GM21737 (cell line): ENCODE data around the gene UGT1A6.
"Not testable (repeated sequence)": the region's sequence is repeated elsewhere in the genome, so short reads cannot be mapped to it uniquely, and the experiment has no call there.

Experiments used
- ATAC-seq: cut with Tn5 transposase; IDR thresholded peaks from one replicate; pipeline ENCODE4 v1.9.1; 2021; ENCODE audit warnings: mild to moderate bottlenecking, moderate library complexity; ENCODE audit not compliant: unreplicated experiment

Gene UGT1A6

DNA sequence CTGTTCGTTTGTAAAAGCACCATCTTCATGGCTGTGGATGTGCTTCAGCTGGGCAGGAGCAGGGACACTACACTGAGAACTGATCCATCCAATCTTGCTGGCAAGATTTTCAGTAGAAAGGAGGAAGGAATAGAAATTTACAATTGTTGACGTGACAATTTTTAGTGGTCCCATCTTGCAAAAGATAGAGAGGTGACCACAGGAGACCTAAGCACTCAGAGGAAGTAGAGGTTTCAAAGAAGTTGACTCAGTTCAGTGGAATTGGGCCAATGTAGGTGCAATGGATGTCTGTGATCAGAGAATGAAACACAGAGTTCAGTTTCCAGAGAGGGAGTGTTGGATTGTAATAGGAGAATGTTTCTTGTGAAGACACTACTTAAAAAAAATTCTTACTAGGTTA lies 21.4 kb downstream of the UGT1A6 start:
- ATAC-seq, result no peak

DNA sequence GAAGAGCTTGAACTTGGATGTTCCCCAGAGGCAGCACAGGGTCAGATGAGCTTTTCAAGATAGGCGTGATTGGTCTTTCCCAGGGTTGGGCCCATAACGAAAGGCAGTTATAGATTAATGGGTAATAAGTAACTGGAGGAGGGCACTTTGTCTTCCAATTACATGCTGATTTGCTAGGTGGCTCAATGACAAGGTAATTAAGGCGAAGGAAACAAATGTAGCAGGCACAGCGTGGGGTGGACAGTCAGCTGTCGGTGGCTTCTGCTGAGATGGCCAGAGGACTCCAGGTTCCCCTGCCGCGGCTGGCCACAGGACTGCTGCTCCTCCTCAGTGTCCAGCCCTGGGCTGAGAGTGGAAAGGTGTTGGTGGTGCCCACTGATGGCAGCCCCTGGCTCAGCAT lies 25.9 kb downstream of the UGT1A6 start, which contains the start of gene UGT1A4:
TSS of gene UGT1A4 (plus strand) at position 185 of the 400 bp plus-strand sequence. CDS start at position 270, 85 bp downstream.
- no peak for ATAC-seq

DNA sequence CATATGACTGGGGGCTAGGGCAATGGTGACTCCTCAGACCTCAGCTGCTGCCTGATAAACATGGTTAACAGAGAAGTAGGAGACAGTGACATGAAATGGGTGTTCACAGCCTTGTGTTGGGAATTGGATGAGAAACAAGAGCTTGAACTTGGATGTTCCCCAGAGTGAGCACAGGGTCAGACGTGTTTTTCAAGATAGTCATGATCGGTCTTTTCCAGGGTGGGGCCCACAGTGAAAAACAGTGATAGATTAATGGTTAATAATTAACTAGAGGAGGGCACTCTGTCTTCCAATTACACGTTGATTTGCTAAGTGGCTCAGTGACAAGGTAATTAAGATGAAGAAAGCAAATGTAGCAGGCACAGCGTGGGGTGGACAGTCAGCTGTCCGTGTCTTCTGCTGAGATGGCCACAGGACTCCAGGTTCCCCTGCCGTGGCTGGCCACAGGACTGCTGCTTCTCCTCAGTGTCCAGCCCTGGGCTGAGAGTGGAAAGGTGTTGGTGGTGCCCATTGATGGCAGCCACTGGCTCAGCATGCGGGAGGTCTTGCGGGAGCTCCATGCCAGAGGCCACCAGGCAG lies 36.1 kb downstream of the UGT1A6 start, which contains the start of gene UGT1A3:
TSS of gene UGT1A3 (plus strand) at position 320 of the 579 bp plus-strand sequence. CDS start at position 405, 85 bp downstream.
- no peak for ATAC-seq

DNA sequence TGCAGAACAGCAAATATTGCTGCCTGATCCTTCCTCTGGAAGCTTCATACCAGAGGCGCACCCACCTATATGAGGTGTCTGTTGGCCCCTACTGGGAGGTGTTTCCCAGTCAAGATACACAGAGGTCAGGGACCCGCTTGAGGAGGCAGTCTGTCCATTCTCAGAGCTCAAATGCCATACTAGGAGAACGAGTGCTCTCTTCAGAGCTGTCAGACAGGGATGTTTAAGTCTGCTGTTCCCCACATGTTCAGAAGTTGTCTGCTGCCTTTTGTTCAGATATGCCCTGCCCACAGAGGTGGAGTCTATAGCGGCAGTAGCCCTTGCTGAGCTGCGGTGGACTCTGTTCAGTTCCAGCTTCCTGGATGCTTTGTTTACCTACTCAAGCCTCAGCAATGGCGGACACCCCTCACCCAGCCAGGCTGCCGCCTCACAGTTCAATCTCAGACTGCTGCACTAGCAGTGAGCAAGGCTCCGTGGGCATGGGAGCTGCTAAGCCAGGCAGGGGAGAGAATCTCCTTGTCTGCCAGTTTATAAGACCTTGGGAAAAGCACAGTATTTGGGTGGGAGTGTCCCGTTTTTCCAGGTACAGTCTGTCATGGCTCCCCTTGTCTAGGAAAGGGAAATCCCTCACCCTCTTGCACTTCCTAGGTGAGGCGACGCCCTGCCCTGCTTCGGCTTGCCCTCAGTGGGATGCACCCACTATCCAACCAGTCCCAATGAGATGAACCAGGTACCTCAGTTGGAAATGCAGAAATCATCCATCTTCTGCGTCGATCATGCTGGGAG lies 44.4 kb downstream of the UGT1A6 start:
- not testable (repeated sequence) for ATAC-seq

DNA sequence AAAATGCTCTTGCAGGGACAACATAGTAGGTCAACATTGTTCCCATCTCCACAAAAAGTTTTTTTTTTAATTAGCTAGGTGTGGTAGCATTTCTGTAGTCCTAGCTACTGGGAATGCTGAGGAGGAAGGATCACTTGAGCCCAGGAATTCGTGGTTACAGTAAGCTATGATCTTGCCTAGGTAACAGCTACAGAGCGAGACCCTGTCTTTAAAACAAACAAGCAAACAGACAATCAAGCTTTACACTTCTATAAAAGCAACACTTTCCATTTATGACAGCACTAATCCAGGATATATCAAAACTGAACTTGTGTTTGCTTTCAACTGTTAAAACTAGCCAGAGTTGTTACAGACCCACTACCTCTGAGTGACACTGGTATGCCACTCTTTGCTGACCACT lies 48.2 kb downstream of the UGT1A6 start:
- no peak for ATAC-seq

DNA sequence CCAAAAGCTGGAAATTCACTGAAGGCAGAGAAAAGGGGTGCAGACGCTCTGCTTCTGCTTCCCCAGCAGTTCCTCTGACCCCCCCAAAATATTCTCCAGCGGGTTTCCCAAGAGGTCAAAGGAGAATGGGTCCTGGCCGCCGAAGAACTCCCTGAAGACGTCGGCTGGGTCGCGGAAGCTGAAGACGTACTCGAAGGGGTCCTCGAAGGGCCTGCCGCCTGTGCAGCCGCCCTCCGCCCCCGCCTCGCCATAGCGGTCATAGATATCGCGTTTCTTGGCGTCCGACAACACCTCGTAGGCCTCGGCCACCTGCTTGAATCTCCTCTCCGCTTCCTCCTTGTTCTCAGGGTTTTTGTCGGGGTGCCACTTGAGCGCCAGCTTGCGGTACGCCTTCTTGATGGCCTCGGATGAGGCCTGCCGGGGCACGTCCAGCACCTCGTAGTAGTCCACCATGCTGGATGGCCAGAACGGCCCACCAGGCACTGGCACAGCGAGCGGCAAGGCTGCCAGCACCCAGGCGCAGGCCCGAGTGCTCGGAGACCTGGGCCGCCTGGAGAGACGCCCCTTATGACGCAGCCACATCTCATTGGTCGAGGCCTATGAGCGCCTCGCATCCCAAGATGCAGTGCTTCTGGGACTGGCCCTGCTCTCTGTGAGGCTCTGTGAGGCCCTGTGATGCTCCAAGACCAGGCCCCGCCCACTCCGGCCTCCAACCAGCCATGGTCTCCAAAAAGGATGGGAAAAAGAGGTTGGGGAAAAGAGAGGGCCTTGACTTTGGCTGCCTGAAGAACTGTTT lies 51.0 kb downstream of the UGT1A6 start:
- no peak for ATAC-seq

DNA sequence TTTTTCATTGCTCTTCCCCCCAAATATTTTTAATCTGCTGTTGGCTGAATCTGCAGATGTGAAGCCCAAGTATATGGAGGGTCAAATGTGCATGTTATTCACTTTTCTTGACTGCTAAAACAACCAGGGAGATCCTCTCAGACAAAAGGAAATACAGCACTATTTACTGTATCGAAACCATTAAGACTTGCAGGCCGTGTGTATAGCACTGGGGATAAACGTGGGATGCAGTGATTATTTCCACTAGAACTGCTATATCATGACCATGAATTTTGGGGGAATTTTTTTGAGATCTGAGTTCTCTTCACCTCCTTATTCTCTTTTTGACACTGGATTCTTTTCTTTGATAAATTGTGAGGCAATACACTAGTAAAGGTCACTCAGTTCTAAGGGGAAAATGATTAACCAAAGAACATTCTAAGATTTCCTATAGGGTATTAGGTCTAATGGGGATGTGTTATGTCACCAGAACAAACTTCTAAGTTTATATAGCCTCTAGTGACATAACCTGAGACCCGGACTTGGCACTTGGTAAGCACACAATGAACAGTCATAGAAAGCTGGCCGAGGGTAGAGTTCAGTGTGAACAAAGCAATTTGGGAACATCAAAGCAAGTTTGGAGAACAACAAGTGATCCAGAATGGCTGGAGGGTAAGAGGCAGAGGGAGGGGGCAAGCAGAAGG lies 52.5 kb downstream of the UGT1A6 start:
- no peak for ATAC-seq

DNA sequence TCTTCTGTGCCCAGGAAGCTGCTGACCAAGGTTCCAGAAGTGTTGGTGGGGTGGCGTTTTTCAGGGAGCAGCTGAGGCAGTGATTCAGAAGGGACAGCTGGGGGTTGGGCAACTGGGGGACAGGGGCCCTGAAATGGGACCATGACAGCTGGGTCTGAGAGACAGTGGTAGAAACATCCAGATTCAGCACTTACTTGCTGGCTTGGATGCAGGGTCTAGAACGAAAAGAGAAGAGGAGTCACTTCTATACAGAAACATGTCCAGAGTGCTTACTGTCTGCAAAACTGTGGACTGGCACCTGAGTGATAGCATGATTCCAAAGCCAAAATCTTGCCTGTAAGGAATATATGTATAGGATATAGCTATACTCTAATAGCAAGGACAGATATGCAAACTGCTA lies 53.1 kb downstream of the UGT1A6 start:
- not testable (repeated sequence) for ATAC-seq

DNA sequence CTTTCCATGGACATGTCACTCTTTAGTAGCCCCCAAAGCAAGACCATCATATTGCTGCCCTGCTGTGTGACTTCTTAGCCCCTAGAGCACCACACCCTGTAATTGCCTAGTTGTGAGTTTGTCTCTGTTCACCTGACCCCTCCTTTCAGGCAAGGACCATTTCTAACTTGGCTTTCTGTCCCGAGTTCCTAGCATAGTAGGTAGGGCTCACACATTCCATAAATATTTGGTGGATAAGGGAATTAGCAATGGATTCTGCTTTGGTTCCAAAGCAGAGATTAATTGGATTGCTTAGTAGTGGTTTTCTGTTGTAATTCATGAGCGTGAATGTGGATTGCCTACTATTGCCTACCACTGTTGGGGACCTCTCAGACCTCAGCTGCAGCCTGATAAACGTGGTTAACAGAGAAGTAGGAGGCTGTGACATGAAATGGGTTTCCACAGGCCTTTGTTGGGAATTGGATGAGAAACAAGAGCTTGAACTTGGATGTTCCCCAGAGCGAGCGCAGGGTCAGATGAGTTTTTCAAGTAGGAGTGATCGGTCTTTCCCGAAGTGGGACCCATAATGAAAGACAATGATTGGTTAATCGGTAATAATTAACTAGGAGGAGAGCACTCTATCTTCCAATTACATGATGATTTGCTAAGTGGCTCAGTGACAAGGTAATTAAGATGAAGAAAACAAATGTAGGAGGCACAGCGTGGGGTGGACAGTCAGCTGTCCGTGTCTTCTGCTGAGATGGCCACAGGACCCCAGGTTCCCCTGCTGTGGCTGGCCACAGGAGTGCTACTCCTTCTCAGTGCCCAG lies 54.0 kb downstream of the UGT1A6 start:
- ATAC-seq, result no peak

DNA sequence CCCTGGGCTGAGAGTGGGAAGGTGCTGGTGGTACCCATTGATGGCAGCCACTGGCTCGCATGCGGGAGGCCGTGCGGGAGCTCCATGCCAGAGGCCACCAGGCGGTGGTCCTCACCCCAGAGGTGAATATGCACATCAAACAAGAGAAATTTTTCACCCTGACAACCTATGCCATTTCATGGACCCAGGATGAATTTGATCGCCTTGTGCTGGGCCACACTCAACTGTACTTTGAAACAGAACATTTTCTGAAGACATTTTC lies 54.5 kb downstream of the UGT1A6 start:
- no peak for ATAC-seq

DNA sequence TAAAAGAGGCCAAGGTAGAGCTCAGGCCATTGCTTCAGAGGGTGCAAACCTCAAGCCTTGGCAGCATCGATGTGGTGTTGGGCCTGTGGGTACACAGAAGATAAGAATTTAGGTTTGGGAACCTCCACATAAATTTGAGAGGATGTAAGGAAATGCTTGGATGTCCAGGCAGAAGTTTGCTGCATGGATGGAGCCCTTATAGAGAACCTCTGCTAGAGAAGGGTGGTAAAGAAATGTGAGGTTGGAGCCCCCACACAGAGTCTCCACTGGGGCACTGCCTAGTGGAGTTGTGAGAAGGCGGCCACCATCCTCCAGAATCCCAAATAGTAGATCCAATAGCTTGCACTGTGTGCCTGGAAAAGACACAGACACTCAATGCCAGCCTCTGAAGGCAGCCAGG lies 58.0 kb downstream of the UGT1A6 start:
- not testable (repeated sequence) for ATAC-seq

DNA sequence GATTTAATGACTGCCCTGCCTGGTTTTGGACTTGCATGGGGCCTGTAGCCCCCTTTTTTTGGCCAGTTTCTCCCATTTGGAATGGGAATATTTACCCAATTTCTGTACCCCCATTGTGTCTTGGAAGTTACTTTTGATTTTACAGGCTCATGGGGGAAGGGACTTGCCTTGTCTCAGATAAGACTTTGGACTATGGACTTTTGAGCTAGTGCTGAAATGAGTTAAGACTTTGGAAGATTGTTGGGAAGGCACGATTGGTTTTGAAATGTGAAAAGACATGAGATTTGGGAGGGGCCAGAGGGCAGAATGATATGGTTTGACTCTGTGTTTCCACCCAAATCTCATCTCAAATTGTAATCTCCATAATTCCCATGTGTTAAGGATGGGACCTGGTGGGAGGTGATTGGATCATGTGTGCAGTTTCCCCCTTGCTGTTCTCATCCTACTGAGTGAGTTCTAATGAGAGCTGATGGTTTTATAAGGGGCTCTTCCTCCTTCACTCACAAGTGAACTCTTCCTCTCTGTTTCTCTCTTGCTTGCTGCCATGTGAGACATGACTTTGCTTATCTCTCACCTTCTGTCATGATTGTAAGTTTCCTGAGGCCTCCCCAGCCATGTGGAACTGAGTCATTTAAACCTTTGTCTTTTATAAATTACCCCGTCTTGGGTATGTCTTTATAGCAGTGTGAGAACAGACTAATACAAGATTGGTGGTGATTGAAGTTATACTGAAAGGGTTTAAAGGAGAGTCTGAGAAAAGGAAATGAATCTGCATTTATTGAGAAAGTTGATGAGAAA lies 58.7 kb downstream of the UGT1A6 start:
- ATAC-seq, result not testable (repeated sequence)

DNA sequence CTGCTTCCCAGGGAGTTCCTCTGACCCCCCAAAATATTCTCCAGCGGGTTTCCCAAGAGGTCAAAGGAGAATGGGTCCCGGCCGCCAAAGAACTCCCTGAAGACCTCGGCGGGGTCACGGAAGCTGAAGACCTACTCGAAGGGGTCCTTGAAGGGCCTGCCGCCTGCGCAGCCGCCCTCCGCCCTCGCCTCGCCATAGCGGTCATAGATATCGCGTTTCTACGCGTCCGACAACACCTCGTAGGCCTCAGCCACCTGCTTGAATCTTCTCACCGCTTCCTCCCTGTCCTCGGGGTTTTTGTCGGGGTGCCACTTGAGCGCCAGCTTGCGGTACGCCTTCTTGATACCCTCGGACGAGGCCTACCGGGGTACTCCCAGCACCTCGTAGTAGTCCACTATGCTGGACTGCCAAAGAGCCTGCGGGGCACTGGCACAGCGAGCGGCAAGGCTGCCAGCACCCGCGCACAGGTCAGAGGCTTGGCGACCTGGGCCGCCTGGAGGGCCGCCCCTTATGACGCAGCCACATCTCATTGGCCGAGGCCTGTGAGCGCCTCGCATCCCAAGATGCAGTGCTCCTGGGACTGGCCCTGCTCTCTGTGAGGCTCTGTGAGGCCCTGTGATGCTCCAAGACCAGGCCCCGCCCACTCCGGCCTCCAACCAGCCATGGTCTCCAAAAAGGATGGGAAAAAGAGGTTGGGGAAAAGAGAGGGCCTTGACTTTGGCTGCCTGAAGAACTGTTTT lies 62.4 kb downstream of the UGT1A6 start:
- no peak for ATAC-seq

DNA sequence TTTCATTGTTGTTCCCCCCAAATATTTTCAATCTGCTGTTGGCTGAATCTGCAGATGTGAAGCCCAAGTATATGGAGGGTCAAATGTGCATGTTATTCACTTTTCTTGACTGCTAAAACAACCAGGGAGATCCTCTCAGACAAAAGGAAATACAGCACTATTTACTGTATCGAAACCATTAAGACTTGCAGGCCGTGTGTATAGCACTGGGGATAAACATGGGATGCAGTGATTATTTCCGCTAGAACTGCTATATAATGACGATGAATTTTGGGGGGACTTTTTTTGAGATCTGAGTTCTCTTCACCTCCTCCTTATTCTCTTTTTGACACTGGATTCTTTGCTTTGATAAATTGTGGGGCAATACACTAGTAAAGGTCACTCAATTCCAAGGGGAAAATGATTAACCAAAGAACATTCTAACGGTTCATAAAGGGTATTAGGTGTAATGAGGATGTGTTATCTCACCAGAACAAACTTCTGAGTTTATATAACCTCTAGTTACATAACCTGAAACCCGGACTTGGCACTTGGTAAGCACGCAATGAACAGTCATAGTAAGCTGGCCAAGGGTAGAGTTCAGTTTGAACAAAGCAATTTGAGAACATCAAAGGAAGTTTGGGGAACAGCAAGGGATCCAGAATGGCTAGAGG lies 63.9 kb downstream of the UGT1A6 start:
- ATAC-seq, result no peak

DNA sequence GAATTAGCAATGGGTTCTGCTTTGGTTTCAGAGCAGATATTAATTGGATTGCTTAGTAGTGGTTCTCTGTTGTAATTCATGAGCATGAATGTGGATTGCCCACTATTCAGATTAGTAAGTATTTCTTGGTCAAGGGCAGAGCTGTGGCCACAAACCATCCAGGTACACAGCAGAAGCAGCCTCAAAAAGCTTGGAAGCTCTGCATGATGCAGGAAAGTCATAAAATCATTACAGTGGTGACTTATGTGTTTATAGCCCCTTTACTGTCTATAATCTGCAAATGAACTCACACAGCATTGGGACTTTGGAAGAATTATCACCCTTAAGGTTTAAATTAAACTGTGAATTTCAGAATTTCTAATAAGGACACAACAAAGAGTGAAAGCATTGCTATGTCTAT lies 65.5 kb downstream of the UGT1A6 start:
- no peak for ATAC-seq

DNA sequence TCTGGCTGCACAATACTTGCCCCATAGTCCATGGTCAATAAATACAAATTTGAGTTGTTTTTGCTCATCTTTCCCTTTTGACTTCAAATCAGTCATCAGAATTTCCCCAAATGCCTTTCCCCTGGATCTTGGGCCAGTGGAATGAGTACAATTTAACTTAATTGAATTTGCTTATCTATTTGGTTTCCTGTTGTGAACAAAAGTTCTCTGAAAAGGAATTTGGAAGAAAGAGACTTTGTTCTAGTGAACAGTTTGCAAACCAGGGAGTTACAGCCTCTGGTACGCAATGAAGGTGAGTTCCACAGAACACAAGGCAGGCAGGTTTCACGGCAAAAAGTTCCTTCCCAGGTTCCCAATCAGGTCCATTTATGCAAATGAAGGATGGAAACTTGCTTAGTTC lies 66.2 kb downstream of the UGT1A6 start:
- ATAC-seq, result no peak

DNA sequence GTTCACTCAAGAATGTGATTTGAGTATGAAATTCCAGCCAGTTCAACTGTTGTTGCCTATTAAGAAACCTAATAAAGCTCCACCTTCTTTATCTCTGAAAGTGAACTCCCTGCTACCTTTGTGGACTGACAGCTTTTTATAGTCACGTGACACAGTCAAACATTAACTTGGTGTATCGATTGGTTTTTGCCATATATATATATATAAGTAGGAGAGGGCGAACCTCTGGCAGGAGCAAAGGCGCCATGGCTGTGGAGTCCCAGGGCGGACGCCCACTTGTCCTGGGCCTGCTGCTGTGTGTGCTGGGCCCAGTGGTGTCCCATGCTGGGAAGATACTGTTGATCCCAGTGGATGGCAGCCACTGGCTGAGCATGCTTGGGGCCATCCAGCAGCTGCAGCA lies 67.4 kb downstream of the UGT1A6 start, which contains the start of gene UGT1A1:
TSS of gene UGT1A1 (plus strand) at position 228 of the 400 bp plus-strand sequence. CDS start at position 246, 18 bp downstream.
- ATAC-seq, result no peak

DNA sequence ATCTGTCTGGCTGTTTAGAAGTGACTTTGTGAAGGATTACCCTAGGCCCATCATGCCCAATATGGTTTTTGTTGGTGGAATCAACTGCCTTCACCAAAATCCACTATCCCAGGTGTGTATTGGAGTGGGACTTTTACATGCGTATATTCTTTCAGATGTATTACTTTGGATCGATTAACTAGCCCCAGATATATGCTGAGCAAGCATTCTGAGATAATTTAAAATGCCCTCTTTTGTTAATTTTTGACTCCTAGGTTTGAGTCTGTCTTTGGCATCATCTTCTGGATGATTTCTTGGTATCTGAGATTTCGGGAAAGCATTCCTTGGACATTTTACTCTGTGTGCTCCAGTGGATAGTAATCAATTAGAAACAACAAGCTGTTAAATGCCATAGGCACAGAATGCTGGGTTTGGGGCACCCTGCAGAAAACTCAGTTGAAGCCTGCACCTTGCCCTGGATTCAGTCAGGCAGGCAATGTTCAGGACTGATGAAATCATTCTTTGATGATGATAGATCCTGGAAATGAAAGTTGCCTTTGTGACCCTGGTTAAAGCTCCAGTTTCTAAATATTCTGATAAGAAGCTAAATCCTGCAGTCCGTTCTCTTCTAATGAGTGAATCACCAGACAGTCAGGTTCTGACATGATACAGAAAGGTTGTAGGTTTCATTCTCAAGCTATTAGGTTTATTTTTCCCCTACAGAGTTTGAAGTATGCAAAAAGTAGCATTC lies 68.5 kb downstream of the UGT1A6 start:
- no peak for ATAC-seq
